HG02870 (cell line): Measurements from ENCODE around the gene MYO1E.
"Not testable (repeated sequence)": the region's sequence is repeated elsewhere in the genome, so short reads cannot be mapped to it uniquely, and the experiment has no call there.

Experiments
- ATAC-seq: cut with Tn5 transposase; IDR thresholded peaks from one replicate; pipeline ENCODE4 v1.9.1; 2021; ENCODE audit warnings: mild to moderate bottlenecking, moderate library complexity; ENCODE audit not compliant: unreplicated experiment

Gene MYO1E

GRCh38 chr15:59352683-59353082, 20.0 kb downstream of the MYO1E start:
- no peak for ATAC-seq

GRCh38 chr15:59352189-59352588, 20.5 kb downstream of the MYO1E start:
- ATAC-seq = no peak

GRCh38 chr15:59350421-59350732, 22.3 kb downstream of the MYO1E start:
- ATAC-seq = no peak

GRCh38 chr15:59349680-59350420, 22.8 kb downstream of the MYO1E start:
- ATAC-seq = no peak

GRCh38 chr15:59347915-59348314, 24.8 kb downstream of the MYO1E start:
- ATAC-seq = no peak

- no peak for ATAC-seq
Observed at GRCh38 chr15:59346951-59347350, 25.7 kb downstream of the MYO1E start.

- no peak for ATAC-seq
Observed at GRCh38 chr15:59345326-59345725, 27.3 kb downstream of the MYO1E start.

- ATAC-seq = no peak
Observed at GRCh38 chr15:59344311-59344710, 28.4 kb downstream of the MYO1E start.

GRCh38 chr15:59340325-59340724, 32.3 kb downstream of the MYO1E start:
- ATAC-seq = no peak

GRCh38 chr15:59339252-59339672, 33.4 kb downstream of the MYO1E start:
- ATAC-seq = no peak

GRCh38 chr15:59338414-59338813, 34.3 kb downstream of the MYO1E start:
- ATAC-seq = no peak

- not testable (repeated sequence) for ATAC-seq
Observed at GRCh38 chr15:59336725-59337124, 35.9 kb downstream of the MYO1E start.

- peak; percentile 35 for ATAC-seq
Observed at GRCh38 chr15:59335207-59335786, 37.4 kb downstream of the MYO1E start.

GRCh38 chr15:59334076-59334415, 38.6 kb downstream of the MYO1E start:
- ATAC-seq = no peak

GRCh38 chr15:59333401-59334075, 39.1 kb downstream of the MYO1E start:
- ATAC-seq = no peak

GRCh38 chr15:59332009-59332408, 40.7 kb downstream of the MYO1E start:
- ATAC-seq = no peak

- no peak for ATAC-seq
Observed at GRCh38 chr15:59330649-59331048, 42.0 kb downstream of the MYO1E start.

- no peak for ATAC-seq
Observed at GRCh38 chr15:59329570-59330350, 42.9 kb downstream of the MYO1E start.

GRCh38 chr15:59329091-59329490, 43.6 kb downstream of the MYO1E start:
- no peak for ATAC-seq

- ATAC-seq = no peak
Observed at GRCh38 chr15:59327942-59328341, 44.7 kb downstream of the MYO1E start.

GRCh38 chr15:59326856-59327255, 45.8 kb downstream of the MYO1E start:
- ATAC-seq = no peak
